AG09309 (cell line): ENCODE results near the gene CTSH.
"Not testable (repeated sequence)": the region's sequence is repeated elsewhere in the genome, so short reads cannot be mapped to it uniquely, and the experiment has no call there.

Experiments
- DNase-seq: peaks from one replicate; pipeline ENCODE4 v3.0.0-alpha.2; 2010; ENCODE audit warnings: low read depth
- H3K4me3 ChIP-seq: 2 replicates; pipeline ENCODE4 v1.5.1; 2011; ENCODE audit warnings: mild to moderate bottlenecking, low read depth, low read length, moderate library complexity; ENCODE audit not compliant: control insufficient read depth
- CTCF ChIP-seq: IDR thresholded peaks from 2 replicates; pipeline ENCODE4 v1.5.1; 2011; ENCODE audit warnings: mild to moderate bottlenecking, low read depth, low read length, inconsistent platforms; ENCODE audit not compliant: insufficient read depth, control insufficient read depth; ENCODE audit errors: missing control alignments

Gene CTSH

GRCh38 chr15:78928616-78929093 lies 16.2 kb downstream of the CTSH start:
- no peak for DNase-seq
- no peak overlapping the region for H3K4me3 ChIP-seq

GRCh38 chr15:78928176-78928575 lies 16.7 kb downstream of the CTSH start:
- DNase-seq, H3K4me3 ChIP-seq: not testable (repeated sequence)

More at GRCh38 chr15:78928616-78929093, 16.2 kb downstream of the CTSH start:
- no peak for TF ChIP-seq CTCF

DNA sequence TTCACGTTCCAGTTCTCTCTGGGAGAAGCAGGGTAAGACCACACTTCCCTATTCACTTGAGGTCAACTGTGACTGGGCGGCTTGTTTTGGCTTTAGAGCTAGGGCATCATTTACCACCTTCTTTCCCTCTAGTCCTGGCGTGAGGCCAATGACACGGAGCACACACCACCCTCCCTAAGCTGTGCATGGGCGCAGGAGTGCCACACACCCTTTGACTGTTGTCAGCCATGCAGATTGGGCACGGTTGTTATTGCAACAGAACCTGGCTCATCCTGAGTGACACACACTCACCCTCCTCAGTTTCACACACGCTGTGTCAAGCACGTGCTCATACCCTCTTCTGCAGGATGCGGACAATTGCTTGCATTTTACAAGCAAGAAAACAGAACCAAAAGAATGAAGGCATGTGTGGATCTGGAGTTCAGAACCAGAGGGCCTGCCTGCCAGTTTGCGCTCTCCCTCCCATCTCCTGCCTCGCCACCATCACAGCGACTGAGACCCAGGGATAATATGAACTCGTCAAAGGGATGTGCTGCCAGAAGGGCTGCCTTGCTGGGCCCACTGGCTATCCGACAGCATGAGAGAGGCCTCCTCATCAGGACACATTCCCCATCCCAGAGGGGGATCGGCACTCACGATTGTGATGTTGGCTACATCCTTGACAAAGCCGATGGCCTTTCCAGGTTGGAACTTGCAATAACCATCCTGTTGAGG lies 17.6 kb downstream of the CTSH start:
- no peak for DNase-seq
- H3K4me3 ChIP-seq: no peak overlapping the region
- TF ChIP-seq CTCF: no peak

GRCh38 chr15:78925956-78926743 lies 18.7 kb downstream of the CTSH start:
- no peak overlapping the region for H3K4me3 ChIP-seq
- TF ChIP-seq CTCF: no peak
- no peak for DNase-seq

GRCh38 chr15:78925076-78925624 lies 19.7 kb downstream of the CTSH start:
- TF ChIP-seq CTCF: no peak

DNA sequence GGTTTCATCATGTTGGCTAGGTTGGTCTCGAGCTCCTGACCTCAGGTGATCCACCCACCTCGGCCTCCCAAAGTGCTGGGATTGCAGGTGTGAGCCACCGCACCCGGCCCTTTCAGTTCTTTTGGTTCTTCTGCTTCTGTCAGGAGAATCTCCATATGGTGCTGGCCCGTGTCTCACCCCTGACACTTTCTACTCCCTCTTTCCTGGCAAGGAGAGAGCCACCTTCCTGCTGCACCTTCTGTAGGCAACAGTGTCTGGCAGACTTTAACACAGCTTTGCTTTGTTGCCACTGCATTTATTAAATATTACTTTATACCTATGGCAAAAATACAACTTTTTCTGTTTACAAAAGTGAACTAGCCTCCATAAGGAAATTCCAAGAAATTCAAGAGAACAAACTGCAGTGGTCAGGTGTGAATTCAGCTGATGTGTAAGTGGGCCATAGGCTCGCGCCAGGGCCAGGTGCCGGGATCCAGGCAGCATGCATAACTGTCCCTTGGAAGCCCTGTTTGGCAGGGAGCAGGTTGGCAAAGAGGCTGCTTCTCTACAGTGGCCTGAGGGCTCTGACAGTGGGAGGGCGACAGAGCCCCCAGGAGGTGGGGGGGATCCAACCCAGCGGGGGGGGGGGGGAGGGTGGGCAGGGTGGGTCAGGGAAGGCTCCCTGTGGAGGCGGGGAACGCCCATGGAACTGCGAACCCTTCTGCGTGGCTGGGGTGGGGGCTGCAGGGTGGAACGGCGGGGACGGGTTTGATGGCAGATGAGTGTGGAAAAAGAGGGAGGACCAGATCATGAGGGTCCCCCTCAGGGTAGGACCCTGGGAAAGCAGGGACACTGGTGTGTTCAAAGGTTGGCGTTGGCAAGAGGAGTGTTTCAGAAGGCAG lies 21.1 kb downstream of the CTSH start:
- H3K4me3 ChIP-seq: no peak overlapping the region
- DNase-seq: no peak
- TF ChIP-seq CTCF: no peak

More at GRCh38 chr15:78925076-78925624, 19.7 kb downstream of the CTSH start:
- H3K4me3 ChIP-seq: no peak overlapping the region
- DNase-seq: no peak
